Inferior parietal cortex (tissue), 1 donor: ENCODE data around the gene SCAP.
A peak's percentile ranks its signal among the peaks of the same experiment; 100 is the strongest.
"Not testable (repeated sequence)": the region's sequence is repeated elsewhere in the genome, so short reads cannot be mapped to it uniquely, and the experiment has no call there.

ENCODE experiments used
- DNase-seq: peaks from one replicate; pipeline ENCODE4 v3.0.0-alpha.2; 2016; ENCODE audit errors: extremely low spot score

SCAP gene

GRCh38 chr3:47481763-47482162 lies 6.0 kb upstream of the SCAP start:
- DNase-seq = not testable (repeated sequence)

DNA sequence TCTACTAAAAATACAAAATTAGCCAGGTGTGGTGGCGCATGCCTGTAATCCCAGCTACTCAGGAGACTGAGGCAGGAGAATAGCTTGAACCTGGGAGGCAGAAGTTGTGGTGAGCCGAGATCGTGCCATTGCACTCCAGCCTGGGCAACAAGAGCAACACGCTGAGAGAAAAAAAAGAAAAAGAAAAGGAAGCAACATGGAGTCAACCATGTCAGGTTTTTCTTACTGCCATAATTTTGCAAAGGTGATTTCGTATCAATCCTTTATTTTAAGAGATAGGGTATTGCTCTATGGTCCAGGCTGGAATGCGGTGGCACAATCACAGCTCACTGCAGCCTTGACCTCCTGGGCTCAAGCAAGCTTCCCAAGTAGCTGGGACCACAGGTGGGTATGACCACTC lies 4.5 kb upstream of the SCAP start:
- DNase-seq = not testable (repeated sequence)

DNA sequence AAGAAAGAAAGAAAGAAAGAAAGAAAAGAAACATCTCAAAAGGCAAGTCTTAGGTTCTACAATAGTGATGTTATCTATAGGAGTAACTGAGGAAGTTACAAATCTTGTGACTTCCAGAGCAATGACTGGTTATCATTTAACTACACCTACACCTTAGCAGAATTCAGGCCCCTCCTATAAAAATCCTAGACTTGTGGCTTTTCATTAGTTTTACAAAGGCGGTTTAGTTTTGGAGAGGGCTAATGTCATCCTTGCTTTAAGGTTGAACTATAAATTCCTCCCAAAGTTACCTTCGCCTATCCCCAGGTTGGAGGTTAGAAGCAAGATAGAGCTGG lies 4.1 kb upstream of the SCAP start:
- no peak for DNase-seq

DNA sequence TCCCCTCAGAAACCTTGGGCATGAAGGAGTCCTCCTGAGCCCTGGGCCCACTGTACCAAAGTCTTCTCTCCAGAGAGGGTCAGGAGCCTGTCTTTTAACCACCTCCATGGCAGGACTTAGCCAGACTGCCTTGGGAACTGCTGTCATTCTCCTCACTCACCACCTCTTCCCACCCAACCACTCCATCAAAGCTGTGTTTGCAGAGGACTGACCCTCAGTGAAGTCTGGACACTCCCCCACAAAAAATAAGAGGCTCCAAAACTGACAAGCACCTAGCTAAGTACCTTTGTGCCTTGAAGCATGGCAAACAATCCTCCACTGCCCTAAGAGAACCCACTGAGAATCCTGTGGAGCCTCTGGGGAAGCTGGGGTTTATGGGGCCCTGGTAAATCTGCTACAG lies 2.3 kb upstream of the SCAP start:
- no peak for DNase-seq

GRCh38 chr3:47476644-47477199 lies 981 bp upstream of the SCAP start:
- DNase-seq = no peak

DNA sequence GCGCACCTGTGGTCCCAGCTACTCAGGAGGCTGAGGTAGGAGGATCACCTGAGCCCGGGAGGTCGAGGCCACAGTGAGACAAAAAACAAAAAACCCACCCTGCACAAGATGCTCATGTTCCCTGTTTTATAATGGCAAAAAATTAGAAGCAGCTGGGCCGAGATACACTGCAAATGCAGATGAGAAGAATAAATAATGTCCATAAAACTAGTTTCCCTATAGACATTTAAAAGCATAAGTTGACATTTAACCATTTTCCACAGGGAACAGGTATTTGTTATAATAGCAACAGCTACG lies 537 bp upstream of the SCAP start:
- peak; percentile 27 for DNase-seq

DNA sequence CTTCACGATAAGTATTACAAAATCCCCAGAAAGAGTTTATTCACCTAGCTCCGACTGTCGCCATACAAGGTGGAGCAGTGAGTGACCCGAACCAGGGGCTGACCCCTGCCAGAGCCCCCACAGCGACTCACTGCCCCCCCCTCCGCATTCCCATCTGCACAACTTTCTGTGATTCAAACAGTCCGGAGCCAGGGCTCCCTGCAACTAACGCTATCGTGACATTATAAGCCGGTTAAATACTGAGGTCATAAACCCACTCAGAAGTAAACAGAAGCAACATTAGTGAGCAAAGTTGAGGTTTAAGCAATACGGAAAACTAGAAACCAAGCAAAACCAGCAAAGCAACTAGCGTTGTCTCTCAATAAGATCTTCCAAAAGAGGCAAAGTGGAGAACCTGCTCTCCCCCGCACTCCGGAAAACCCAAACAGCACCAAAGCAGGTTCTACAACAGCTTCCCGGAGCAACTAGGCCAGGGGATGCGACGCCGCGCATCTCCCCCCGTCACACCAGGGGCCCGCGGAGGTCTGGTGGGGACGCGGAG lies 642 bp downstream of the SCAP start:
- no peak for DNase-seq

DNA sequence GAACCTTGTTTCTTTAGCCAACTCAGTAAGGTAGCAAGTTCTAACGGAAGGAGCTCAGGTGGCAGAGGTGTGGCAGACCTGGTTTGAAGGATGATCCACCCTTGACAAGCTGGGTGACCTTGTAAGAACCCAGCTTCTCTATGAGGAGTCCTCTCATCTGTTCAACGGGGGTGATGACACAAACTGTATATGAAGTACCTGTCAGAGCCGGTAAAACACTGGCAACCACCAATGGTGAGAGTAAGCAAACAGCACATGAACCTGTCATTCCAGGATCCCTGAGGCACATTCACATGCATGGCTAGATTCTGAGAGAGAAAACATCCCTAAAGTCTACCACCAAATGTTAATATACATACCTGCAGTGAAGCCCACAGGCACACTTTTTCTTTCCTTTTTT lies 2.4 kb downstream of the SCAP start:
- no peak for DNase-seq

DNA sequence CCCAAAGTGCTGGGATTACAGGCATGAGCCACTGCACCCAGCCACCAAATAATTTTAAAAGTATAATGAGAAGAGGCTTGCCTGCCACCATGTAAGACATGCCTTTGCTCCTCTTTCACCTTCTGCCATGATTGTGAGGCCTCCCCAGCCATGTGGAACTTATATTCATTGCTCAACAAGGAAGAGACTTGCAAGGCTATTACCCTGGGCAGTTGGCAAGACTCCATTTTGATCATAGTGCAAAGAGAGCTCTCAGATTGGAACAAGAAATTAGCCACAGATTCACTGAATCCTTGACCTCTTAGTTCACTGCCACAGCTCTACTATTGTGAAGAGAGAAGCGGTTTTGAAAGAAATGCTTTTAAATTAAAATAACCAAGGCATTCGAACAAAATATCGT lies 6.1 kb downstream of the SCAP start:
- no peak for DNase-seq

DNA sequence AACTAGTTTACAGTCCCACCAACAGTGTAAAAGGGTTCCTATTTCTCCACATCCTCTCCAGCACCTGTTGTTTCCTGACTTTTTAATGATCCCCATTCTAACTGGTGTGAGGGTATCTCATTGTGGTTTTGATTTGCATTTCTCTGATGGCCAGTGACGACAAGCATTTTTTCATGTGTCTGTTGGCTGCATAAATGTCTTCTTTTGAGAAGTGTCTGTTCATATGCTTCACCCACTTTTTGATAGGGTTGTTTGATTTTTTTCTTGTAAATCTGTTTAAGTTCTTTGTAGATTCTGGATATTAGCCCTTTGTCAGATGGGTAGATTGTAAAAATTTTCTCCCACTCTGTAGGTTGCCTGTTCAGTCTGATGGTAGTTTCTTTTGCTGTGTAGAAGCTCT lies 7.4 kb downstream of the SCAP start:
- DNase-seq = not testable (repeated sequence)

- DNase-seq = no peak
These were observed 11.2 kb downstream of the SCAP start for GRCh38 chr3:47464588-47464987.

DNA sequence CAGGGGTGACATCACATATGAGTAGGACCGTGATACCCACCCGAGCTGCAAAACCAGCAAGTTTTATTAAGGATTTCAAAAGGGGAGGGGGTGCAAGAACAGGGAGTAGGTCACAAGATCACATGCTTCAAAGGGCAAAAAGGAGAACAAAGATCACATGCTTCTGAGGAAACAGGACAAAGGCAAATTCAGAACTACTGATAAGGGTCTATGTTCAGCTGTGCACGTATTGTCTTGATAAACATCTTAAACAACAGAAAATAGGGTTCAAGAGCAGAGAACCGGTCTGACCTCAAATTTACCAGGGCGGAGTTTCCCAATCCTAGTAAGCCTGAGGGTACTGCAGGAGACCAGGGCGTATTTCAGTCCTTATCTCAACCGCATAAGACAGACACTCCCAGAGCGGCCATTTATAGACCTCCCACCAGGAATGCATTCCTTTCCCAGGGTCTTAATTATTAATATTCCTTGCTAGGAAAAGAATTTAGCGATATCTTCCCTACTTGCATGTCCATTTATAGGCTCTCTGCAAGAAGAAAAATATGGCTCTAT lies 16.1 kb downstream of the SCAP start:
- DNase-seq = not testable (repeated sequence)

- DNase-seq = no peak
These were observed 18.8 kb downstream of the SCAP start for GRCh38 chr3:47456984-47457383.

GRCh38 chr3:47455806-47456452 lies 19.8 kb downstream of the SCAP start:
- no peak for DNase-seq

DNA sequence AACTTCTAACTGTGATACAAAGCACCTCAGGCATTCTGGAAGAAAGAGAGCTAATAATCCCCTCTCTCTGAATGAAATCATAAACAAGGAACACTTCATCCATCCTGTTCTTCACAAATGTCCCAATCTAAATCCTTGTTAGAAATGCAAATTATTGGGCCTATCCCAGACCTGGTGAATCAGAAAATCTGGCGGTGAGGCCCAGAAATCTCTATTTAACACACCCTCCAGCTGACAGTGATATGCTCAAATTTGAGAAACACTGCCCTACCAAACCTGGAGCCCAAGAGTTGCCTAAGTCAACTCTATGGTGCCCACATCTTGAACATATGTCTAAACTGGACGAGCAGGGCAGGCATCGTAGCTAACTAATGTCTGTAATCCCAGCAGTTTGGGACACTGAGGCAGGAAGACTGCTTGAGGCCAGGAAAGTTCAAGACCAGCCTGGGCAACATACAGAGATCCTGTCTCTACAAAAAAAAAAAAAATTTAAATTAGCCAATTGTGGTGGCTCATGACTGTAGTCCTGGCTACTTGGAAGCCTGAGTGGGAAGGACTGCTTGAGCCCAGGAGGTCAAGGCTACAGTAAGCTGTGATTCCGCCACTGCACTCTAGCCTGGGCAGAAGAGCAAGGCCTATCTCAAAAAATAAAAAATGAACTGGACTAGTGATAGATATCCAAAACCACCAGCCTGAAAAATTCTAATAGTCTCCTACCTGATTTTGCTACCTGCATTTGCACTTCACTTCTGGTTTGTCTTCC lies 23.1 kb downstream of the SCAP start:
- no peak for DNase-seq

DNA sequence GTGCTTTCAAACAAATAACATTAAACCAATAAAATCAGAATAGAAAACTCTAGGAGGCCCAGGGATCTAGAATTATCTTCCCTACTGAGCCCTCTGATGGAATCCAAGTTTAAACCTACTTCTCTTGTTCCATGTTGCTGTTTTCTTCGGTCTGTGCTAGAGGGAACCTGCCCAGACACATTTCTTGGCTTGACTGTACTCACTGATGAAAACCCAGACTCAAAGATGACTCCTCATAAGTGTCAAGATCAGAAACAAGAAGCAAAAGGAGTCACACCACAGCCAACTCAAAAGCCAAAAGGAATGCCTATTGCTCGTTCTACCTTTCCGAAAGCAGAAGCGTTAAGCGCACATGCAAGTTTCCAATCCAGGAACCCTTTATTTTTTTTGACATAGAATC lies 31.6 kb downstream of the SCAP start:
- DNase-seq = no peak

GRCh38 chr3:47443611-47443995 lies 32.1 kb downstream of the SCAP start:
- no peak for DNase-seq

DNA sequence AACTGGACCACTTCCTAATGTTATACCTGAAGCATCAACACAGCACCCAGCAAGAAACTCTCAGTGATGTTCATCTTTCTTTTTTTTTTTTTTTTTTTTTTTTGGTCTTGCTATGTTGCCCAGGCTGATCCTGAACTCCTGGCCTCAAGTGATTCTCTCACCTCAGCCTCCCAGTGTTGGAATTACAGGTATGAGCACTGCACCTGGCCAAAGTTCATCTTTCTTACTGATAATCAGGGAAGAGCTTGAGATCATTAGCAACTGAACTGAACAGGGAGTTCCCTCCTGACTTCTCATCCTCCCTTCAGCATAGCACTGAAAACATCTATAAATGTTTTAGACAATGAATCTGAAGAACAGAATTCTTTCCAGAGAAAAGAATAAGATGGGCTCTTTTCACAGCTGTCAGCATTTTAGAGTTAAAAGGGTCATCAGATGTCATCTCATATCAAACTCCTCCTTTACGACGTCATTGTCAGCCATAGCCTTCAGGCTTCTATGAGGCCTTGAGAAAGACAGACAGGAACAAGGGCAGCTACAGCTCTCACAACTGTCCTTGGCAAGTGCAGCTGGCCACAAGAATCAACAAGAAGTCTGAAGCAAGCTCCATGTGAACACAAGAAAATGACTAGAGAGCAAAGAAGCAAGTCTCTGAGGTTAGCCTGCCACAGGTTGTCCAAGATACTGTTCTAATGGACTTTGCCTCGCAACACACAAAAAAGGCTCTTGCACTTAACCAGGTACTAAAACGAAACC lies 33.8 kb downstream of the SCAP start:
- DNase-seq = no peak

DNA sequence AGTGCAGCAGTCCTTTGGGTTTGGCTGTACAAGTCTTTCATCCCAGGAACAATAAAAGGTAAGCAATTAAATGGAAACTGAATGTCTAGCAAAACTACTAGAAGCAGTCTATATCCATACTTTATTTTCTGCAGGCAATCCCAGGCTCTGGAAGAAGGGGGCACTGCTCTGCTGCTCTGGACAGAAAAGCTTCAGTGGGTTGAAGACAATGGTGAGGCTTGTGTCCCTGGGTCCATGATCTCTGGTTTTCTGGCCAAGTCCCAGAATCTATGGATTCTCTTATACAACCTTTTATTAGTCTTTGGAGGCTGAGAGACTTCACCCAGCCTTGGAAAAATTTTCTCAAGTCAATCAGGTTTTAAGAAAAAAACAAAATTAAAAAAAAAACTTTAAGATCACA lies 35.6 kb downstream of the SCAP start:
- DNase-seq = peak; percentile 63

DNA sequence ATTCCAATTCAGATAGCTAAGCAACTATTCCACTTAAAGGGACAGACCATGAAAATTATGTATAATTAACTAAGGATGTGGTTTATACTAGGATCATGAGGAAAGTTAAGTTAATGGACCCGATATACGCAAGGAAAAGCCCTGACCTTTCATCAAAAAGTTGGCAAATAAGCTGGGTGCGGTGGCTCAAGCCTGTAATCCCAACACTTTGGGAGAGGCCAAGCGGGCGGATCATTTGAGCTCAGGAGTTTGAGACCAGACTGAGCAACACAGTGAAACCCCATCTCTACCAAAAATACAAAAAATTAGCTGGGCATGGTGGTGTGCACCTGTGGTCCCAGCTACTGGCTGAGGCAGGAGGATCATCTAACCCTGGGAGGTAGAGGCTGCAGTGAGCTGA lies 39.6 kb downstream of the SCAP start:
- DNase-seq = no peak

DNA sequence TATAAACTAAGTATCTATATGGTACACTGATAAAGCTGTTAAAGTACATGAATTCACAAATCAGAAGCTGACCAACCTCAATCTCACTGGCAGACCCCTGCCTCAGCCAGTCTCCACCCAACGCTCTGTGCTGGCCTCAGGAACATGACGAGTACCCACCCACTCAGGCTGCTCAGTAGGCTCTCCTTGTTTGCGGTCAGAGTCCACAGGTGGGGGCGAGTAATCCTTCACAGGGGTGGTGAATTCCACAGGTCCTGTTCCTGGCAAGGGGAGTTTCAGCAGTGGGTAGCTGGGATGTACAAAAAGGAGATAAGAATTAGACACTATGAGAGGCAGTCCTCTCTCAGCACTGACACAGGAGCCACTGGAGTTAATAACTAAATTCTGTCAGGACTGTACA lies 40.9 kb downstream of the SCAP start:
- no peak for DNase-seq

DNA sequence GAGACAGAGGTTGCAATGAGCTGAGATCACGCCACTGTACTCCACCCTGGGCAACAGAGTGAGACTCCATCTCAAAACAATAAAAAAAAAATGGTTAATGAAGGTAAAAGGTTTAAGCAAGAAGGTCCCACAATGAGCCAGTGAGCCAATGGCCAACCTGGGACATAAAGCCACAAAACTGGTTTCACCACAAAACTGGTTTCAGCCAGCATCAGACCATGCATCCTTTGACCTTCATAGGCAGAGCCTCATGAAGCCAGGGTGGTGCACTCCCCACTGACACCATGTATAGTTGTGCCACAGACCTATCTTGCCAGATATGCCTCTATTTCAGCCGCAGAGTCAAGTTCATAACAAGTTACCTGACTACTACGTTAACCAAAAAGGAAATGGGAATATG lies 41.9 kb downstream of the SCAP start:
- no peak for DNase-seq
